ENCODE measurements around the gene AFAP1L1. TPM values are rescaled to one million over a fixed set of nuclear protein-coding genes. Genes with fewer than 3 reads are reported as not detected.

The AFAP1L1 gene
- total RNA-seq, 1 experiment from 2014 or later = 15.2 TPM

- ChIA-PET CTCF (no interaction called here), POLR2A (interaction anchor here (0.6 kb wide), 1 partner anchor 133 kb away, joined by 11 read pairs; no protein-coding TSS in a partner anchor)
- H3K4me1 ChIP-seq (ENCODE audit: control insufficient read depth, insufficient read depth, low read length) = no peaks in the 10 kb centered on the region
- no peaks in the 10 kb centered on the region for H3K36me3 ChIP-seq (ENCODE audit: control insufficient read depth, insufficient read depth, low read length)
- DNase-seq (ENCODE audit: low read depth, low spot score) (no peak), ATAC-seq (no peak)
- TF ChIP-seq REST (IDR thresholded peaks at IDR 0.05; ENCODE audit: insufficient read depth in 1 of 2, low read depth in 2 of 2, low read length in 1 of 2) (no peak), CTCF (IDR thresholded peaks at IDR 0.05) (no peak), POLR2AphosphoS5 (IDR thresholded peaks at IDR 0.05; ENCODE audit: low read depth, low read length) (no peak)
- no peaks in the 10 kb centered on the region for H3K9me3 ChIP-seq (ENCODE audit: control insufficient read depth, insufficient read depth, low read depth, low read length)
- in situ Hi-C loops (cut with HindIII; ENCODE audit: low pct_unique_long_range_greater_than_20kb, low sequenced_read_pairs) (loop anchor here (25.0 kb wide), 1 partner anchor 121 kb away; the partner anchor contains the start of gene ABLIM3), intact Hi-C loops (cut with micrococcal nuclease; ENCODE audit: unreplicated experiment) (no loop called here)
- H3K27ac ChIP-seq (ENCODE audit: low read length) = no peak overlapping the region
- no peak overlapping the region for H3K4me3 ChIP-seq (ENCODE audit: low read depth in 2 of 2, low read length in 2 of 2)
- BruUV-seq (replicated peaks) = no TSS peak
- H3K27me3 ChIP-seq (ENCODE audit: control insufficient read depth, insufficient read depth, low read length) = no peaks in the 10 kb centered on the region
Observed at GRCh38 chr5:149257889-149258705, 13.6 kb upstream of the AFAP1L1 start.

GRCh38 chr5:149260761-149261160 is 10.9 kb upstream of the AFAP1L1 start:
- no peak for TF ChIP-seq REST (IDR thresholded peaks at IDR 0.05; ENCODE audit: insufficient read depth in 1 of 2, low read depth in 2 of 2, low read length in 1 of 2)
- no peak for TF ChIP-seq SIN3A (IDR thresholded peaks at IDR 0.05; ENCODE audit: borderline replicate concordance, insufficient read depth, low read depth, low read length)
- TF ChIP-seq TCF7L2 (IDR thresholded peaks at IDR 0.05; ENCODE audit: low read depth, low read length) = no peak
- no peak for TF ChIP-seq CTCF (IDR thresholded peaks at IDR 0.05)
- TF ChIP-seq POLR2AphosphoS5 (IDR thresholded peaks at IDR 0.05; ENCODE audit: low read depth, low read length) = no peak
- no peaks in the 10 kb centered on the region for H3K4me1 ChIP-seq (ENCODE audit: control insufficient read depth, insufficient read depth, low read length)
- H3K9me3 ChIP-seq (ENCODE audit: control insufficient read depth, insufficient read depth, low read depth, low read length) = no peaks in the 10 kb centered on the region
- CTCF ChIA-PET = no interaction called here
- no peak overlapping the region for H3K27ac ChIP-seq (ENCODE audit: low read length)
- H3K4me3 ChIP-seq (ENCODE audit: low read depth in 2 of 2, low read length in 2 of 2) = no peak overlapping the region
- H3K27me3 ChIP-seq (ENCODE audit: control insufficient read depth, insufficient read depth, low read length) = no peaks in the 10 kb centered on the region
- ATAC-seq (no peak), DNase-seq (ENCODE audit: low read depth, low spot score) (no peak)
- intact Hi-C loops (cut with micrococcal nuclease; ENCODE audit: unreplicated experiment) (loop anchor here (10.0 kb wide), 1 partner anchor 206 kb away; no protein-coding TSS in a partner anchor), in situ Hi-C loops (cut with HindIII; ENCODE audit: low pct_unique_long_range_greater_than_20kb, low sequenced_read_pairs) (loop anchor here (25.0 kb wide), 1 partner anchor 123 kb away; the partner anchor contains the start of gene ABLIM3)
- POLR2A ChIA-PET = no interaction called here
- no peaks in the 10 kb centered on the region for H3K36me3 ChIP-seq (ENCODE audit: control insufficient read depth, insufficient read depth, low read length)
- BruUV-seq (replicated peaks) = no TSS peak
